Karpas-422 (cell line): ENCODE measurements around the gene TMEM234. TPM values are rescaled to one million over a fixed set of nuclear protein-coding genes. Genes with fewer than 3 reads are reported as not detected.

Source experiments
- small RNA-seq: library from RNA; depleted of rRNA; stranded (forward); fragments of <200 nt; gene quantifications from one replicate; pipeline ENCODE3, GENCODE V24; 2014
- total RNA-seq: library from RNA; depleted of rRNA; stranded (reverse); fragments of >200 nt; shearing (Covaris generic); gene quantifications from 2 replicates; pipeline ENCODE4 v1.2.3, GENCODE V29; 2014; ENCODE audit warnings: low replicate concordance; rRNA removed

TMEM234 gene
- total RNA-seq, 1 experiment from 2014 or later = 11.2 TPM

Small RNAs within 50 kb of the gene (small RNA-seq; reads per million reads assigned to genes)
- not detected for gene RF00017

Other genes starting within 250 kb of the TMEM234 start
- gene KHDRBS1, start 208.5 kb downstream of the TMEM234 start, total RNA-seq = 70.9 and 77.5 TPM in 2 replicates
- gene TMEM39B, start 149.4 kb downstream of the TMEM234 start, total RNA-seq = 10.3 and 11.5 TPM in 2 replicates
- 19.7 and 26.0 TPM in 2 replicates for gene KPNA6, start 114.3 kb downstream of the TMEM234 start, total RNA-seq
- 33.5 and 40.7 TPM in 2 replicates for gene TXLNA, start 42.7 kb downstream of the TMEM234 start, total RNA-seq
- gene CCDC28B, start 21.8 kb downstream of the TMEM234 start, total RNA-seq = 35.9 and 78.2 TPM in 2 replicates
- gene IQCC, start 16.7 kb downstream of the TMEM234 start, total RNA-seq = 1.2 and 3.9 TPM in 2 replicates
- not detected in 2 replicates for gene DCDC2B, start 13.3 kb downstream of the TMEM234 start, total RNA-seq
- 178 and 213 TPM in 2 replicates for gene EIF3I, start 54 bp upstream of the TMEM234 start, total RNA-seq
- 1.5 TPM in 1 of 2 replicates, not detected in the other for gene FAM167B, start 24.9 kb upstream of the TMEM234 start, total RNA-seq
- gene LCK, start 28.9 kb upstream of the TMEM234 start, total RNA-seq = 12.0 and 26.1 TPM in 2 replicates
- gene HDAC1, start 69.7 kb upstream of the TMEM234 start, total RNA-seq = 201 and 257 TPM in 2 replicates
- 262 and 391 TPM in 2 replicates for gene MARCKSL1, start 113.9 kb upstream of the TMEM234 start, total RNA-seq
- gene FAM229A, start 140.1 kb upstream of the TMEM234 start, total RNA-seq = 3.1 and 4.5 TPM in 2 replicates
- 1.4 and 1.5 TPM in 2 replicates for gene TSSK3, start 140.2 kb upstream of the TMEM234 start, total RNA-seq
- gene BSDC1, start 172.1 kb upstream of the TMEM234 start, total RNA-seq = 45.1 and 50.0 TPM in 2 replicates
- not detected in 2 replicates for gene ZBTB8B, start 242.7 kb upstream of the TMEM234 start, total RNA-seq